HCT116 (cell line): ENCODE data around the gene PURB. TPM values are rescaled to one million over a fixed set of nuclear protein-coding genes. Genes with fewer than 3 reads are reported as not detected.

Experiments used
- ATAC-seq: fragments of 200-7000 bp; cut with Tn5 transposase; 2 replicates; pipeline ENCODE4 v1.9.1; 2020; ENCODE audit warnings: mild to moderate bottlenecking, moderate library complexity
- BruUV-seq: library from RNA; stranded (reverse); fragments of 400-500 nt; replicated peaks from 2 replicates; lab custom pipeline; 2021; lab: Mats Ljungman, UMichigan
- CTCF ChIA-PET: fragments of 300-600 bp; sonication (Branson Sonifier 250); formaldehyde crosslinking; loops from one replicate; lab custom pipeline; 2021; ENCODE audit warnings: antibody characterized with exemption; lab: Charles Lee
- POLR2A ChIA-PET: fragments of 300-600, 350-600 bp; sonication (Branson Sonifier 250); formaldehyde crosslinking; loops from one replicate; lab custom pipeline; 2021; ENCODE audit warnings: antibody characterized with exemption; lab: Charles Lee
- RAD21 ChIA-PET, 2 experiments: fragments of 300-600 bp; sonication (Branson Sonifier 250); formaldehyde crosslinking; loops; one replicate each; lab custom pipeline; 2023; ENCODE audit warnings: low total read pairs in 2 of 2; ENCODE audit not compliant: uncharacterized antibody in 2 of 2, unreplicated experiment in 2 of 2, low non-redundant PET in 1 of 2; lab: Charles Lee
- DNase-seq: peaks from one replicate; pipeline ENCODE4 v3.0.0-alpha.2; 2010; ENCODE audit warnings: low read depth, low spot score
- H2AFZ ChIP-seq: fragments of 200-600 bp; shearing (Covaris generic), sonication (generic); 2 replicates; pipeline ENCODE4 v1.6.1; 2017; ENCODE audit warnings: low read depth, mixed run types, mixed read lengths, antibody characterized with exemption, low read length; ENCODE audit not compliant: poor library complexity, severe bottlenecking
- H3K27ac ChIP-seq: 2 replicates; pipeline ENCODE4 v1.5.1; 2012; ENCODE audit warnings: low read depth, low read length
- H3K27me3 ChIP-seq: fragments of 200-600 bp; sonication (generic); 2 replicates; pipeline ENCODE4 v1.6.1; 2016; ENCODE audit warnings: mixed run types, low read length, mixed read lengths; ENCODE audit not compliant: insufficient read depth
- H3K36me3 ChIP-seq, 2 experiments: fragments of 200-500 bp in 1 of 2; fragments of 200-600 bp in 1 of 2; sonication (Bioruptor generic) in 1 of 2; sonication (generic) in 1 of 2; 2 replicates each; pipeline versions ENCODE4 v1.5.1 to v1.6.1; 2014 to 2016; ENCODE audit warnings: low read length in 2 of 2, inconsistent platforms in 1 of 2, mixed read lengths in 1 of 2, mixed run types in 1 of 2; ENCODE audit not compliant: insufficient read depth in 2 of 2, control insufficient read depth in 1 of 2
- H3K4me1 ChIP-seq, 2 experiments: fragments of 200-600 bp in 1 of 2; sonication (generic) in 1 of 2; 2 replicates each; pipeline versions ENCODE4 v1.5.1 to v1.6.1; 2012 to 2017; ENCODE audit warnings: low read length in 2 of 2, inconsistent platforms in 1 of 2, mild to moderate bottlenecking in 1 of 2, mixed read lengths in 1 of 2, mixed run types in 1 of 2, moderate library complexity in 1 of 2; ENCODE audit not compliant: insufficient read depth in 2 of 2, control insufficient read depth in 1 of 2
- H3K4me2 ChIP-seq: fragments of 200-600 bp; sonication (generic); 2 replicates; pipeline ENCODE4 v1.6.1; 2017; ENCODE audit warnings: mixed run types, low read length, mixed read lengths
- H3K4me3 ChIP-seq, 2 experiments: fragments of 200-600 bp in 1 of 2; sonication (generic) in 1 of 2; replicated peaks in 1 of 2; 2 replicates each; pipeline ENCODE4 v1.5.1; 2011 to 2016; ENCODE audit warnings: low read length in 2 of 2, control low read depth in 1 of 2, low read depth in 1 of 2, mild to moderate bottlenecking in 1 of 2, mixed read lengths in 1 of 2, mixed run types in 1 of 2
- H3K79me2 ChIP-seq: fragments of 200-600 bp; sonication (generic); 2 replicates; pipeline ENCODE4 v1.6.1; 2017; ENCODE audit warnings: mild to moderate bottlenecking, mixed run types, low read length, moderate library complexity, mixed read lengths; ENCODE audit not compliant: insufficient read depth
- H3K9ac ChIP-seq: fragments of 200-600 bp; sonication (generic); 2 replicates; pipeline ENCODE4 v1.6.1; 2016; ENCODE audit warnings: low read length, mixed read lengths
- H3K9me2 ChIP-seq: fragments of 200-600 bp; sonication (generic), shearing (Covaris generic); 2 replicates; pipeline ENCODE4 v1.6.1; 2017; ENCODE audit warnings: mixed run types, mild to moderate bottlenecking, moderate library complexity; ENCODE audit not compliant: insufficient read depth
- H3K9me3 ChIP-seq, 2 experiments: fragments of 200-500 bp in 1 of 2; fragments of 200-600 bp in 1 of 2; sonication (Bioruptor generic) in 1 of 2; sonication (generic) in 1 of 2; 2 replicates each; pipeline ENCODE4 v1.6.1; 2014 to 2017; ENCODE audit warnings: low read length in 2 of 2, mixed read lengths in 2 of 2, inconsistent platforms in 1 of 2, low read depth in 1 of 2, mild to moderate bottlenecking in 1 of 2, mixed run types in 1 of 2, moderate library complexity in 1 of 2; ENCODE audit not compliant: control insufficient read depth in 1 of 2, insufficient read depth in 1 of 2
- H4K20me1 ChIP-seq: fragments of 200-600 bp; sonication (generic), shearing (Covaris generic); 2 replicates; pipeline ENCODE4 v1.6.1; 2017; ENCODE audit warnings: mixed run types, mild to moderate bottlenecking, moderate library complexity; ENCODE audit not compliant: insufficient read depth
- ATF3 ChIP-seq: IDR thresholded peaks from 2 replicates; pipeline ENCODE4 v1.6.1; 2012
- CTCF ChIP-seq, 3 experiments: fragments of 200-600 bp in 1 of 3; sonication (generic) in 1 of 3; IDR thresholded peaks in 2 of 3; conservative IDR thresholded peaks in 1 of 3; 2 replicates each; pipeline ENCODE4 v1.5.1; 2012 to 2017; ENCODE audit warnings: low read depth in 2 of 3, low read length in 2 of 3, antibody characterized with exemption in 1 of 3, borderline replicate concordance in 1 of 3, control low read depth in 1 of 3, mild to moderate bottlenecking in 1 of 3, mixed read lengths in 1 of 3, mixed run types in 1 of 3, moderate library complexity in 1 of 3; ENCODE audit not compliant: insufficient read depth in 1 of 3
- EGR1 ChIP-seq: IDR thresholded peaks from 2 replicates; pipeline ENCODE4 v1.6.1; 2012; ENCODE audit warnings: low read depth
- EZH2 ChIP-seq: fragments of 200-600 bp; sonication (generic); IDR thresholded peaks from 2 replicates; pipeline ENCODE4 v1.6.1; 2017; ENCODE audit warnings: antibody characterized with exemption, mixed run types
- FOSL1 ChIP-seq: IDR thresholded peaks from 2 replicates; pipeline ENCODE4 v1.6.1; 2012; ENCODE audit warnings: low read depth
- JUND ChIP-seq: IDR thresholded peaks from 2 replicates; pipeline ENCODE4 v1.6.1; 2012
- MAX ChIP-seq: IDR thresholded peaks from 2 replicates; pipeline ENCODE4 v1.6.1; 2012
- POLR2A ChIP-seq: IDR thresholded peaks from 2 replicates; pipeline ENCODE4 v1.7.0; 2011; ENCODE audit warnings: borderline replicate concordance; ENCODE audit not compliant: insufficient read depth, insufficient read length; ENCODE audit errors: extremely low read depth
- REST ChIP-seq: IDR thresholded peaks from 2 replicates; pipeline ENCODE4 v1.6.1; 2012; ENCODE audit warnings: low read depth
- SP1 ChIP-seq: IDR thresholded peaks from 2 replicates; pipeline ENCODE4 v1.6.1; 2012; ENCODE audit warnings: low read depth
- ZBTB33 ChIP-seq: IDR thresholded peaks from 2 replicates; pipeline ENCODE4 v1.6.1; 2011; ENCODE audit warnings: mild to moderate bottlenecking, low read length, moderate library complexity; ENCODE audit not compliant: insufficient replicate concordance; ENCODE audit errors: extremely low read depth
- ZFX ChIP-seq: fragments of 450-650 bp; IDR thresholded peaks from 2 replicates; pipeline ENCODE4 v1.6.1; 2017
- ZNF274 ChIP-seq: fragments of 200-500 bp; sonication (Bioruptor generic); IDR thresholded peaks from 2 replicates; pipeline ENCODE4 v1.6.1; 2014; ENCODE audit warnings: mild to moderate bottlenecking, low read depth, low read length, inconsistent platforms
- intact Hi-C: fragments of 100-400 bp; cut with micrococcal nuclease; formaldehyde crosslinking; loops from 2 replicates; pipeline ENCODE4 v1.10.0; 2022
- total RNA-seq: library from RNA; stranded (reverse); gene quantifications from one replicate; pipeline ENCODE4 v1.2.1, GENCODE V29; 2021; ENCODE audit not compliant: unreplicated experiment

Gene PURB
- total RNA-seq, 1 experiment from 2014 or later = 13.2 TPM

- Histone ChIP-seq H3K9me3 (no peaks in the 10 kb centered on the region), H4K20me1 (no peaks in the 10 kb centered on the region), H3K36me3 (no peaks in the 10 kb centered on the region), H3K9me2 (no peaks in the 10 kb centered on the region), H3K27ac (no peak overlapping the region)
- DNase-seq (no peak), ATAC-seq (no peak)
- ChIA-PET CTCF (no interaction called here), POLR2A (no interaction called here)
- TF ChIP-seq ZBTB33 (no peak), JUND (no peak), EGR1 (no peak), ZNF274 (no peak), FOSL1 (no peak), POLR2A (no peak), ZFX (no peak), EZH2 (no peak), MAX (no peak), SP1 (no peak), ATF3 (no peak), REST (no peak), CTCF (IDR thresholded peaks at IDR 0.05 in 2 of 3, conservative IDR thresholded peaks at IDR 0.05 in 1 of 3; ENCODE audit: borderline replicate concordance in 1 of 3, insufficient read depth in 1 of 3, low read depth in 2 of 3, low read length in 2 of 3) (no peak)
- TF ChIP-seq, all 23 proteins: peak for 0
- RAD21 ChIA-PET = no interaction called here
- intact Hi-C loops = no loop called here
- H3K79me2 ChIP-seq = no peaks in the 10 kb centered on the region
- BruUV-seq = no TSS peak
- H3K4me1 ChIP-seq = peaks cover 0 to 6% of the 10 kb centered on the region in 2 experiments; a peak in 2 of 4 replicates
- no peak overlapping the region for H3K4me3 ChIP-seq
- H3K27me3 ChIP-seq = no peaks in the 10 kb centered on the region
- no peak overlapping the region for H3K9ac ChIP-seq
- no peak overlapping the region for H2AFZ ChIP-seq
- no peak overlapping the region for H3K4me2 ChIP-seq
Measured at GRCh38 chr7:44891372-44891771, 6.0 kb upstream of the PURB start.
